HEK293 (cell line): ENCODE data around the gene AHRR.

Experiments
- CTCF ChIA-PET: fragments of 350-600 bp; formaldehyde crosslinking; extraction: SDS; loops from one replicate; lab custom pipeline; 2021; ENCODE audit warnings: antibody characterized with exemption; lab: Yijun Ruan, JAX
- POLR2A ChIA-PET: fragments of 300-600 bp; formaldehyde crosslinking; extraction: SDS; loops from one replicate; lab custom pipeline; 2020; ENCODE audit warnings: antibody characterized with exemption, inconsistent platforms; lab: Yijun Ruan, JAX
- H3K27ac ChIP-seq: fragments of 200-500 bp; sonication (Bioruptor generic); 2 replicates; pipeline ENCODE4 v1.5.1; 2014; ENCODE audit warnings: low read depth, low read length, control low read depth, inconsistent platforms; ENCODE audit errors: extremely low read depth
- H3K36me3 ChIP-seq, 2 experiments: fragments of 200-500 bp in 1 of 2; sonication (Bioruptor generic) in 1 of 2; 1 replicate in 1 of 2; 2 replicates in 1 of 2; pipeline ENCODE4 v1.5.1; 2014 to 2017; ENCODE audit warnings: inconsistent platforms in 2 of 2, low read length in 2 of 2; ENCODE audit not compliant: control insufficient read depth in 2 of 2, insufficient read depth in 1 of 2
- H3K4me1 ChIP-seq: fragments of 200-500 bp; sonication (Bioruptor generic); 2 replicates; pipeline ENCODE4 v1.5.1; 2014; ENCODE audit warnings: mild to moderate bottlenecking, low read length, inconsistent platforms; ENCODE audit not compliant: control insufficient read depth, insufficient read depth
- H3K4me3 ChIP-seq: 2 replicates; pipeline ENCODE4 v1.5.1; 2011; ENCODE audit warnings: low read depth, mild to moderate bottlenecking, control low read depth, low read length, moderate library complexity
- H3K9me3 ChIP-seq: fragments of 200-500 bp; sonication (Bioruptor generic); 2 replicates; pipeline ENCODE4 v1.5.1; 2014; ENCODE audit warnings: low read depth, low read length, inconsistent platforms; ENCODE audit not compliant: control insufficient read depth, insufficient read depth
- KLF1 ChIP-seq: fragments of 450-650 bp; formaldehyde crosslinking; IDR thresholded peaks from 2 replicates; pipeline ENCODE4 v1.5.1; 2016; ENCODE audit warnings: missing biosample characterization, missing genetic modification characterization
- KLF7 ChIP-seq: fragments of 450-650 bp; formaldehyde crosslinking; IDR thresholded peaks from 2 replicates; pipeline ENCODE4 v1.5.1; 2016; ENCODE audit warnings: missing biosample characterization, missing genetic modification characterization, borderline replicate concordance
- OVOL3 ChIP-seq: fragments of 450-650 bp; formaldehyde crosslinking; IDR thresholded peaks from 2 replicates; pipeline ENCODE4 v1.5.1; 2016; ENCODE audit warnings: missing biosample characterization, missing genetic modification characterization
- ZBTB44 ChIP-seq: fragments of 450-650 bp; IDR thresholded peaks from 2 replicates; pipeline ENCODE4 v1.5.1; 2018; ENCODE audit warnings: missing biosample characterization, mild to moderate bottlenecking, missing genetic modification characterization
- ZBTB49 ChIP-seq: fragments of 450-650 bp; formaldehyde crosslinking; IDR thresholded peaks from 2 replicates; pipeline ENCODE4 v1.5.1; 2016; ENCODE audit warnings: missing biosample characterization, missing genetic modification characterization, low read depth
- ZNF18 ChIP-seq: fragments of 450-650 bp; formaldehyde crosslinking; IDR thresholded peaks from 2 replicates; pipeline ENCODE4 v1.5.1; 2016; ENCODE audit warnings: missing biosample characterization, missing genetic modification characterization
- ZNF274 ChIP-seq, 2 experiments: fragments of 200-500 bp in 1 of 2; fragments of 450-650 bp in 1 of 2; sonication (Bioruptor generic) in 1 of 2; formaldehyde crosslinking in 1 of 2; IDR thresholded peaks; 2 replicates each; pipeline versions ENCODE4 v1.5.1 to v1.6.1; 2014 to 2016; ENCODE audit warnings: borderline replicate concordance in 1 of 2, inconsistent platforms in 1 of 2, low read length in 1 of 2, missing biosample characterization in 1 of 2, missing genetic modification characterization in 1 of 2
- ZNF292 ChIP-seq: fragments of 450-650 bp; formaldehyde crosslinking; IDR thresholded peaks from 2 replicates; pipeline ENCODE4 v1.5.1; 2016; ENCODE audit warnings: low read depth, missing biosample characterization, missing genetic modification characterization, borderline replicate concordance
- ZNF362 ChIP-seq: fragments of 450-650 bp; formaldehyde crosslinking; IDR thresholded peaks from 2 replicates; pipeline ENCODE4 v1.5.1; 2016; ENCODE audit warnings: missing biosample characterization, missing genetic modification characterization
- ZNF426 ChIP-seq: fragments of 450-650 bp; formaldehyde crosslinking; IDR thresholded peaks from 2 replicates; pipeline ENCODE4 v1.5.1; 2017; ENCODE audit warnings: missing biosample characterization, missing genetic modification characterization, mild to moderate bottlenecking, inconsistent platforms, moderate library complexity
- ZNF514 ChIP-seq: fragments of 450-650 bp; formaldehyde crosslinking; IDR thresholded peaks from 2 replicates; pipeline ENCODE4 v1.5.1; 2016; ENCODE audit warnings: missing biosample characterization, missing genetic modification characterization
- ZNF600 ChIP-seq: fragments of 450-650 bp; formaldehyde crosslinking; IDR thresholded peaks from 2 replicates; pipeline ENCODE4 v1.5.1; 2016; ENCODE audit warnings: missing biosample characterization, missing genetic modification characterization
- ZNF621 ChIP-seq: fragments of 450-650 bp; formaldehyde crosslinking; IDR thresholded peaks from 2 replicates; pipeline ENCODE4 v1.5.1; 2017; ENCODE audit warnings: missing biosample characterization, missing genetic modification characterization
- ZNF776 ChIP-seq: fragments of 450-650 bp; formaldehyde crosslinking; IDR thresholded peaks from 2 replicates; pipeline ENCODE4 v1.5.0; 2017; ENCODE audit warnings: missing biosample characterization, missing genetic modification characterization, borderline replicate concordance
- ZNF791 ChIP-seq: fragments of 450-650 bp; formaldehyde crosslinking; IDR thresholded peaks from 2 replicates; pipeline ENCODE4 v1.5.1; 2016; ENCODE audit warnings: missing biosample characterization, missing genetic modification characterization
- ZNF837 ChIP-seq: fragments of 450-650 bp; formaldehyde crosslinking; IDR thresholded peaks from 2 replicates; pipeline ENCODE4 v1.5.1; 2016; ENCODE audit warnings: missing biosample characterization, missing genetic modification characterization

Gene AHRR

GRCh38 chr5:305050-305449 lies 16.5 kb upstream of the AHRR start (continued):
- no peak for TF ChIP-seq ZBTB49 (tag by site-specific recombination)
- TF ChIP-seq ZNF837 (tag by site-specific recombination), result no peak
- no peak for TF ChIP-seq ZNF791 (tag by site-specific recombination)
- TF ChIP-seq ZNF292, result no peak

- TF ChIP-seq OVOL3 (tag by site-specific recombination), result no peak
- 0 out of 2 replicates have a peak, but pooled peaks have one; percentile 18 for TF ChIP-seq ZNF600 (tag by site-specific recombination)
- Histone ChIP-seq H3K4me3 (no peak overlapping the region), H3K4me1 (no peaks in the 10 kb centered on the region), H3K9me3 (no peaks in the 10 kb centered on the region), H3K36me3 (peaks cover 0 to 31% of the 10 kb centered on the region in 2 experiments; a peak in 1 of 3 replicates), H3K27ac (no peak overlapping the region)
- ChIA-PET POLR2A (no interaction called here), CTCF (interaction anchor here (1.1 kb wide), 1 partner anchor 11 kb away, joined by 3 read pairs; no protein-coding TSS in a partner anchor)
These were observed 16.1 kb upstream of the AHRR start for GRCh38 chr5:305459-305858.

- peaks cover 0 to 31% of the 10 kb centered on the region in 2 experiments; a peak in 2 of 3 replicates for H3K36me3 ChIP-seq
- H3K27ac ChIP-seq, result no peak overlapping the region
- CTCF ChIA-PET, result interaction anchor here (0.7 to 1.1 kb wide), 2 partner anchors 11 to 15 kb away, joined by 3 read pairs; no protein-coding TSS in a partner anchor
These were observed 15.3 kb upstream of the AHRR start for GRCh38 chr5:306011-306805.

GRCh38 chr5:307306-307705 lies 14.2 kb upstream of the AHRR start:
- Histone ChIP-seq H3K36me3 (peaks cover 0 to 31% of the 10 kb centered on the region in 2 experiments; a peak in 2 of 3 replicates), H3K4me1 (no peaks in the 10 kb centered on the region), H3K9me3 (no peaks in the 10 kb centered on the region), H3K4me3 (no peak overlapping the region), H3K27ac (no peak overlapping the region)
- CTCF ChIA-PET, result interaction anchor here (0.7 to 0.8 kb wide), 2 partner anchors 10 to 146 kb away, joined by 3 read pairs; no protein-coding TSS in a partner anchor
- POLR2A ChIA-PET, result no interaction called here
- no peak for TF ChIP-seq KLF7 (tag by site-specific recombination)
- no peak for TF ChIP-seq KLF1 (tag by site-specific recombination)
- TF ChIP-seq ZNF776 (tag by site-specific recombination), result no peak
- no peak for TF ChIP-seq ZNF362 (tag by site-specific recombination)
- no peak for TF ChIP-seq ZNF514 (tag by site-specific recombination)
- no peak for TF ChIP-seq ZNF274 (IDR thresholded peaks at IDR 0.05; ENCODE audit: low read length)
- no peak for TF ChIP-seq ZNF274 (tag by site-specific recombination; IDR thresholded peaks at IDR 0.05; ENCODE audit: borderline replicate concordance)
- TF ChIP-seq ZNF426 (tag by site-specific recombination), result no peak
- TF ChIP-seq ZNF621 (tag by site-specific recombination), result no peak

More at GRCh38 chr5:306011-306805, 15.3 kb upstream of the AHRR start:
- POLR2A ChIA-PET, result no interaction called here
- Histone ChIP-seq H3K4me3 (no peak overlapping the region), H3K4me1 (no peaks in the 10 kb centered on the region)
- TF ChIP-seq ZBTB44 (tag by site-specific recombination) (no peak), ZNF18 (tag by site-specific recombination) (no peak)
- TF ChIP-seq, all 188 proteins: peak for 0
- no peaks in the 10 kb centered on the region for H3K9me3 ChIP-seq
